ENCODE data around the gene SEMA3F. TPM values are rescaled to one million over a fixed set of nuclear protein-coding genes. Genes with fewer than 3 reads are reported as not detected.

SEMA3F gene
- total RNA-seq, 1 experiment from 2014 or later = 69.6 TPM

DNA sequence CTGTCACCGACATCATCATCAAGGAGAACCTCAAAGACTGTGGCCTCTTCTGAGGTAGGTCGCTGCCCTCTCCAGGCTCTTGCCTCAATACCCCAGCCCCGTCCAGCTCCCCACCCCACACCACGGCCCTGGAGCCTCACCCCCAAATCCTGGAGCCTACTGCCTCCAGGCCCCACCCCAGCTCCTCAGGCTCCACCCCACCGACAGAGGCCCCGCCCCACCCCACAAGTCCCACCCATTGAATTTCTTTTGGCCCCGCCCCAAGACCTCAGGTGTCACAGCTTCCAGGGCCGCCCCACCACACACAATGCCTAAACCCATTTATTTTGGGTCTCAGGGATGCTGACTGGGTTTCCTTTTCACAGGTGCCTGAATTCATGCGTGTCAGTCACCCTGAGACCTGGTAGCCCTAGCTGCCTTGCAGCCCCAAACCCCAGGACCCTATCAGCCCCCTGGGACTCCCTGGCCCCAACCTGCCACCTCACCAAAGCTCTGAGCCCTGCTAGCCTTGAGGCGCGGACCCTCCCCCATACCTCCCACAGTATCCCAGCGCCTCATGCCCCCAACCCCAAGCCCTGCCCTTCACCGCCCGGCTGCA, 39.9 kb downstream of the SEMA3F start:
- H3K36me3 ChIP-seq (ENCODE audit: control insufficient read depth, insufficient read depth, low read length) = no peaks in the 10 kb centered on the region
- in situ Hi-C loops (cut with HindIII; ENCODE audit: low pct_unique_long_range_greater_than_20kb, low sequenced_read_pairs) (no loop called here), intact Hi-C loops (cut with micrococcal nuclease; ENCODE audit: unreplicated experiment) (loop anchor here (1.0 to 10.0 kb wide), 2 partner anchors 30 to 70 kb away; partner anchors contain the start of gene SEMA3B)
- no peak overlapping the region for H3K4me3 ChIP-seq (ENCODE audit: low read depth in 2 of 2, low read length in 2 of 2)
- DNase-seq (ENCODE audit: low read depth, low spot score) = no peak
- peak; percentile 35 for ATAC-seq
- H3K27ac ChIP-seq (ENCODE audit: low read length) = no peak overlapping the region
- ChIA-PET POLR2A (no interaction called here), CTCF (interaction anchor here (0.6 to 2.8 kb wide), 6 partner anchors 18 to 152 kb away, joined by 4 to 39 read pairs (median 8); no protein-coding TSS in a partner anchor)
- no peaks in the 10 kb centered on the region for H3K27me3 ChIP-seq (ENCODE audit: control insufficient read depth, insufficient read depth, low read length)
- BruUV-seq (replicated peaks) = no TSS peak
- TF ChIP-seq REST (IDR thresholded peaks at IDR 0.05; ENCODE audit: insufficient read depth in 1 of 2, low read depth in 2 of 2, low read length in 1 of 2) (no peak), SIN3A (IDR thresholded peaks at IDR 0.05; ENCODE audit: borderline replicate concordance, insufficient read depth, low read depth, low read length) (no peak), POLR2AphosphoS5 (IDR thresholded peaks at IDR 0.05; ENCODE audit: low read depth, low read length) (no peak), TCF7L2 (IDR thresholded peaks at IDR 0.05; ENCODE audit: low read depth, low read length) (no peak)
- TF ChIP-seq, protein P1, sequence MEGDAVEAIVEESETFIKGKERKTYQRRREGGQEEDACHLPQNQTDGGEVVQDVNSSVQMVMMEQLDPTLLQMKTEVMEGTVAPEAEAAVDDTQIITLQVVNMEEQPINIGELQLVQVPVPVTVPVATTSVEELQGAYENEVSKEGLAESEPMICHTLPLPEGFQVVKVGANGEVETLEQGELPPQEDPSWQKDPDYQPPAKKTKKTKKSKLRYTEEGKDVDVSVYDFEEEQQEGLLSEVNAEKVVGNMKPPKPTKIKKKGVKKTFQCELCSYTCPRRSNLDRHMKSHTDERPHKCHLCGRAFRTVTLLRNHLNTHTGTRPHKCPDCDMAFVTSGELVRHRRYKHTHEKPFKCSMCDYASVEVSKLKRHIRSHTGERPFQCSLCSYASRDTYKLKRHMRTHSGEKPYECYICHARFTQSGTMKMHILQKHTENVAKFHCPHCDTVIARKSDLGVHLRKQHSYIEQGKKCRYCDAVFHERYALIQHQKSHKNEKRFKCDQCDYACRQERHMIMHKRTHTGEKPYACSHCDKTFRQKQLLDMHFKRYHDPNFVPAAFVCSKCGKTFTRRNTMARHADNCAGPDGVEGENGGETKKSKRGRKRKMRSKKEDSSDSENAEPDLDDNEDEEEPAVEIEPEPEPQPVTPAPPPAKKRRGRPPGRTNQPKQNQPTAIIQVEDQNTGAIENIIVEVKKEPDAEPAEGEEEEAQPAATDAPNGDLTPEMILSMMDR (IDR thresholded peaks at IDR 0.05) = no peak
- H3K9me3 ChIP-seq (ENCODE audit: control insufficient read depth, insufficient read depth, low read depth, low read length) = no peaks in the 10 kb centered on the region
- H3K4me1 ChIP-seq (ENCODE audit: control insufficient read depth, insufficient read depth, low read length) = peaks cover 9% of the 10 kb centered on the region

GRCh38 chr3:50195501-50196252, 40.6 kb downstream of the SEMA3F start:
- Histone ChIP-seq H3K27ac (ENCODE audit: low read length) (no peak overlapping the region), H3K4me3 (ENCODE audit: low read depth in 2 of 2, low read length in 2 of 2) (no peak overlapping the region), H3K9me3 (ENCODE audit: control insufficient read depth, insufficient read depth, low read depth, low read length) (no peaks in the 10 kb centered on the region), H3K27me3 (ENCODE audit: control insufficient read depth, insufficient read depth, low read length) (no peaks in the 10 kb centered on the region), H3K4me1 (ENCODE audit: control insufficient read depth, insufficient read depth, low read length) (peaks cover 6% of the 10 kb centered on the region; the same call in 1 of the 2 replicates), H3K36me3 (ENCODE audit: control insufficient read depth, insufficient read depth, low read length) (no peaks in the 10 kb centered on the region)
- DNase-seq (ENCODE audit: low read depth, low spot score) (no peak), ATAC-seq (no peak)
- ChIA-PET CTCF (interaction anchor here (0.6 to 2.8 kb wide), 6 partner anchors 17 to 118 kb away, joined by 4 to 39 read pairs (median 6); no protein-coding TSS in a partner anchor), POLR2A (no interaction called here)
- intact Hi-C loops (cut with micrococcal nuclease; ENCODE audit: unreplicated experiment) = loop anchor here (1.0 to 10.0 kb wide), 2 partner anchors 30 to 69 kb away; partner anchors contain the start of gene SEMA3B
- no TSS peak for BruUV-seq (replicated peaks)
- in situ Hi-C loops (cut with HindIII; ENCODE audit: low pct_unique_long_range_greater_than_20kb, low sequenced_read_pairs) = no loop called here
- no peak for TF ChIP-seq TCF7L2 (IDR thresholded peaks at IDR 0.05; ENCODE audit: low read depth, low read length)
- no peak for TF ChIP-seq REST (IDR thresholded peaks at IDR 0.05; ENCODE audit: insufficient read depth in 1 of 2, low read depth in 2 of 2, low read length in 1 of 2)
- TF ChIP-seq SIN3A (IDR thresholded peaks at IDR 0.05; ENCODE audit: borderline replicate concordance, insufficient read depth, low read depth, low read length) = no peak
- no peak for TF ChIP-seq POLR2AphosphoS5 (IDR thresholded peaks at IDR 0.05; ENCODE audit: low read depth, low read length)
- TF ChIP-seq, protein P1 (IDR thresholded peaks at IDR 0.05) = no peak
